GM12865 (cell line): ENCODE data around the gene MRPS11.

ENCODE experiments used
- DNase-seq: peaks from one replicate; pipeline ENCODE4 v3.0.0; 2010; ENCODE audit warnings: low read depth
- H3K4me3 ChIP-seq: 2 replicates; pipeline ENCODE4 v1.5.1; 2011; ENCODE audit warnings: mild to moderate bottlenecking, low read depth, low read length, control low read depth
- CTCF ChIP-seq: IDR thresholded peaks from 2 replicates; pipeline ENCODE4 v1.5.1; 2011; ENCODE audit warnings: low read length, control low read depth, low read depth, inconsistent platforms; ENCODE audit not compliant: insufficient read depth; ENCODE audit errors: missing control alignments

MRPS11 gene

GRCh38 chr15:88467073-88467934 lies at the start of gene MRPS11, which contains the start of gene MRPL46:
Gene MRPS11 (plus strand): TSS chr15:88467708. CDS start chr15:88467718, 10 bp downstream.
Gene MRPL46 (minus strand): TSS chr15:88467388. CDS start chr15:88467377, 11 bp downstream.
- H3K4me3 ChIP-seq, result peak within 1 kb of the TSS; percentile 82
- peak; percentile 93 for DNase-seq
- no peak for TF ChIP-seq CTCF

- H3K4me3 ChIP-seq, result no peak overlapping the region
- no peak for TF ChIP-seq CTCF
- DNase-seq, result peak; percentile 14
Measured at GRCh38 chr15:88419830-88420229, 47.7 kb upstream of the MRPS11 start.

GRCh38 chr15:88423331-88423730 lies 44.2 kb upstream of the MRPS11 start:
- no peak for DNase-seq
- no peak overlapping the region for H3K4me3 ChIP-seq
- TF ChIP-seq CTCF, result no peak

GRCh38 chr15:88426304-88426703 lies 41.2 kb upstream of the MRPS11 start:
- TF ChIP-seq CTCF, result no peak
- no peak overlapping the region for H3K4me3 ChIP-seq
- DNase-seq, result no peak

- TF ChIP-seq CTCF, result no peak
- no peak overlapping the region for H3K4me3 ChIP-seq
- DNase-seq, result no peak
Measured at GRCh38 chr15:88428053-88428452, 39.5 kb upstream of the MRPS11 start.

GRCh38 chr15:88428805-88429605 lies 38.5 kb upstream of the MRPS11 start:
- no peak overlapping the region for H3K4me3 ChIP-seq
- TF ChIP-seq CTCF, result no peak
- DNase-seq, result no peak
